ENCODE measurements around the gene SIRT7.
A peak's percentile ranks its signal among the peaks of the same experiment; 100 is the strongest.
"Not testable (repeated sequence)": the region's sequence is repeated elsewhere in the genome, so short reads cannot be mapped to it uniquely, and the experiment has no call there.

The SIRT7 gene

DNA sequence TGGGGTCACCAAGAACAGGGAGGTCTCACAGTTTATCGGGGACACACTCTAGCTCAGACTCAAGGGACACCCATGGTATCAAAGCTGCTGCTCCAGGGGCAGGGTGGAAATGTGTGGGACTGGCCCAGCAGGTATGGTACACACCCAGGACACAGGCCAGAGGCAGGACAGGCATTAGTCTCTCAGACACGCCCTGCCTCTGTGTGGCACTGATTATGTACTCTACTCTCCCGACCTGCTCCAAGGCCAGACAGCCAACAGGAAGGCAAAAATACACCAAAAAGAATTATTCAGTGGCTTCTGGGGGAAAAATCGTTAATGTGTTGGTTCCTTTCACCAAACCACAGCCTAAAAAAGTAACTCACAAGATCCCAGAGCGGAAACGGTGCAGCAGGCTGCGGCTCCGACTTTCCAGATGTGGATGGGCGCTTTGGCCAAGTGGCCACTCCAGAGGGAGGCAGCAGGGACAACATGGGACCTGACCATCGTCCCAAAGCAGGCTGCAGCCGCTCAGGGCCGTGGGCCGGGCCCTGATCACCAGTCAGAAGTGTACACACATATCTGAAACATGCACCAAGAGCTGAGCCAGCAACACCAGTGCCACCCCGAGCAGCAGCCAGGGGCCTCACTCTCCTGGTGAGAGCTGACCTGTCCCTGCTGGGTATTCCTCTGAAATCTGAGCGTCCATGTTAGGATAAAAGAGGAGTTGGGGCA lies 1.0 kb upstream of the SIRT7 start:
- DNase-seq, result no peak

DNA sequence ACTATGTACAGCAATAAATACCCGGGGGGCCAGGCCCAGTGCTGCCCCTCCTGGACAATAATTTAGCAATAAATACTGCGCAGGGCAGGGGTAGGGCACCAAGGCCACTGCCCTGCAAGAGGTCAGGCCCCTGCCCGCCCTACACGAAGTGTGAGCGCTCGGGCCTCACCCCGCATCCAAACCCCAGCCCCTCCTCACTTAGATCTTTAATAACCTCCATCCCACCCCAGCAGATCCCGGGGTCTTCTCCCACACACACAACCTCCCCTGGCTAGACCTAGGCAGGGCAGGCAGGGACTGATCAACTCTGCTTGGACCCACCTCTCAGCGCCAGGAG lies 325 bp upstream of the SIRT7 start:
- not testable (repeated sequence) for DNase-seq

DNA sequence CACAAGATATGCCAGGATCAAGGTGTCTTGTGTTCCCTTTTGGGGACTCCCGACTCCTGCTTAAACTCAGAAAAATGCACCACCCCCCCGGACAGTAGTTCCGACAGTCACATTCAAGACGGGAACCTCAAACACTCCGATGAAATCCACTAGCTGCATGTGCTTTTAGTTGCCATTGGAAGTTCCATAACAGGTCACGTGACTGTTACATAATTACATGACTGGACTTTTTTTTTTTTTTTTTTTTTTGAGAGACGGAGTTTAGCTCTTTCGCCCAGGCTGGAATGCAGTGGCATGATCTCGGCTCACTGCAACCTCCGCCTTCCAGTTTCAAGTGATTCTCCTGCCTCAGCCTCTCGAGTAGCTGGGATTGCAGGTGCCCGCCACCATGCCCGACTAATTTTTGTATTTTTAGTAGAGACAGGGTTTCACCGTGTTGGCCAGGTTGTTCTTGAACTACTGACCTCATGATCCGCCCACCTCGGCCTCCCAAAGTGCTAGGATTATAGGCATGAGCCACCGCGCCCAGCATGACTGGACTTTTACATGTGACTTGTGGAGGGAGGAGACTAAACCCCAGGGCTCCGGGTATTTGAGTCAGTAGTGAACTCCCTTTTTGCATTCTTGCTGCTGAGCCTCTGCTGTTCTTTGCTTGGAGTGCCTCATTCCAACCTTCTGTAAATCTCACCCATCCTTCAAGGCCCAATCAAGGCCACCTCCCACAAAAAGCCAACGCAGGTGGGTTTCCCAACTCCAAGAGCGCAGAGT lies 1.6 kb downstream of the SIRT7 start:
- DNase-seq, result no peak

DNA sequence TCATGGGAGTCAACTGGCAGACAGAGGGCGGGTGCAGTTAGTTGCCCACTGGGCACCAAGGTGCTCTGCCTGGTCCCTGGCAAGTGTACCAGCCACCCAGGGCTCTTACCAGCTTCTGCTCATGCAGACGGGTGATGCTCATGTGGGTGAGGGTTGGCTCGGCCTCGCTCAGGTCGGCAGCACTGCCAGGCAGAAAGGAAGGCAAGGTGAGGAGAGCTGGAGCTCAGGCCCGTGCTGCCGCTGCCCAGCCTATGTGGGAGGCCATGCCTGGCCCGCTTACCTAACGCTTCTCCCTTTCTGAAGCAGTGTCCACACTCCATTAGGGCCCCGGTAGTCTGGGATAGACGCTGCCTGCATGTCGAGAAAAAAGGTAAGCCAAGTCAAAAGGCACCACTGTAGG lies 2.6 kb downstream of the SIRT7 start:
- no peak for DNase-seq

DNA sequence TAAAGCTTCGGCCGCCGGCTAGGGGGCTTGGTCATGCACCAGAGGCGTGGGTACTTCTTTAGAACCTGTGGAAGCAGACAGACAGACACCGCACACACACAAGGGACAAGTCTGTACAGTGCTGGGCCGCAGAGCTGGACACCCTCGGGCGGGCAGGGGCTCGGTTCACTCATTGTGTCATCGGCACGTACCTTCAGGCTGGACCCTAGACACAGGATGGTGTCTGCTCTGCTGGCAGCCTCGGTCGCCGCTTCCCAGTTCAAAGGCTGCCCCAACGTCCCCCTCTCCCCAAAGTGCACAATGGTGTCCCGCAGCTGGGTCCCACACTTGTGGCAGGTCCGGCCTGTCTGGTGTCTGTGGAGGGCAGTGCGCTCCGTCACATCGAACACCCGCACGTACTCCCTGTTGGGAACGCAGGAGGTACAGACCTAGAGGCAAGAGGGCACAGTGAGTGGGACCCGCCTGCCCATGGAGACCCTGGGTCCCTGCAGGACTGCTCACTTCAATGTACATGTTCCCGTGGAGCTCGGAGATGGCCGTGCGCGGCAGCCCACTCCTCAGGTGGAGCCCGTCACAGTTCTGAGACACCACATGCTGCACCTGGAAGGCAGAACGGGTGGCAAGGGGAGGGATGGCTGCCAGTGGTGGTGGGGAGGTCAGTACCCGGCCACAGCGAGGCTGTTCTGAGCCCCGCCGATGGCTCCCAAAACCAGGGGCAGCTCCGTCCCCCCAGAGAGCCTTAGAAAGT lies 3.7 kb downstream of the SIRT7 start:
- no peak for DNase-seq

DNA sequence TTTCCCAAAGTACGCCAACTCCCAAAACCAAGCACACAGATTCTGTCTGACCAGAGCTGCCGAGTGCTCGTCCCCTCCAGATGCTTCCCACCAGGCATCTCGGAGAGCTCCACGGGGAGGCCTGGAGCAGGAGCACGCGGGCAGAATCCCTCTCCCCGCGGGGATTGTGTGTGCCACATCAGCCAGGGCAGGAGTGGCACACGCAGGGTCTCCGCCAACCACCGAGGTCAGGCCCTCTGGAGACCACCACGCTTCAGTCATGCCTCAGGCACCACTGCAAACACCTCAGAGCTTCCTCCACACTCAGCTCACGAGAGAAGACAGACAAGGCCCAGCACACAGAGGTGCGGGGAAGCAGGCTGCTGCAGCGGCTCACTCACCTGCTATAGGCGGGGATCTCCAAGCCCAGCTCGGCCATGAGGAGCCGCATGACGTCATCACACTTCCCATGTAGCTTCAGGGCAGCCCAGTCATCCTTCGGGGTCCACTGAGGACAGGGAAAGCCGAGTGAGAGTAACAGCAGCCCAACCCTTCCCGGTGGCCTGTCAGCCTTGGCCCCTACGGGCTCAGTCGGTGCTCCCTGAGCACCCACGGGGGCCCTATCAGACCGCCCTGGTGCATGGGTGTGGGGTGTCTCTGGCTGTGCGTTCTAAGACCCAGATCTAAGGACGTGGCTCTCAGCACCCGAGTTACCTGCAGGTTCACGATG lies 4.4 kb downstream of the SIRT7 start:
- no peak for DNase-seq

DNA sequence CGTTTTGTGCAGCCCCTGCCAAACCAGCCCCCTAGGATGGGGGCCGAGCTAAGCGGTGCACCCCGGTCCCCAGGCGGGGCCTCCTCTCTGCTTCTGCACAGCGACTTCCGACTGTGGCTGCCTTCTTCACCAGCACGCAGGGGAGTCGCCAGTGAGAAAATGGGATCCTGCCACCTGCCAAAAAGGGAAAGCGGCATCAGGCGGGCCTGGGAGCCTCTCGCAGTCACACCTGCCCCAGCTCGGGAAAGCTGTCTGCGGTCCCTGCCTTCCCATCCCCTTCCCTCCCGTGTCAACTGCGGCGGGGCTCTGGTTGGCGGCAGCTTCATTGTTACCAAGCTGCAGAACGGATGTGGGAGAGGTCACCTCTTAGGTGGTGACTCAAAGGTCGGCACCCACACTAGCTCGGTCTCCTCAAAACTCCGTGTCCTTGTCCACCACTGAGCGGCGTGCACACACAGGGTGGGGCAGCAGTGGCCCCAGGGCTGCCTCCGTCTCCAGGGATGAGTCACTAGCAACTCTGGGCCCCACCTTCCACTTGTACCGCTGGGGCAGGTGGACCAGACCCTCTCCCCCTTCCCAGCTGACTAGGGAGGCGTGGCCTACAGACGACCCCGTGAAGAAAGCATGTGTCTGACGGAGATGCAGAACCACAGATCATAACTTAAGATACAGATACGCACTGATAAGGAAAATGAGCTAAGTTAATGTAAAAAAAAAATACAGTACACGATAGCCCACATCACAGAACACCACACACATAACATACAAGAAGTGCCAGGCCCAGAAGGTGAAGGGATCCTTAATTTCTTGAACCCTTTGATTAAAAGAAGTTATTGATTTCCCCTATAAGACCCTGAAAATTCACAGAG lies 5.3 kb downstream of the SIRT7 start:
- no peak for DNase-seq

DNA sequence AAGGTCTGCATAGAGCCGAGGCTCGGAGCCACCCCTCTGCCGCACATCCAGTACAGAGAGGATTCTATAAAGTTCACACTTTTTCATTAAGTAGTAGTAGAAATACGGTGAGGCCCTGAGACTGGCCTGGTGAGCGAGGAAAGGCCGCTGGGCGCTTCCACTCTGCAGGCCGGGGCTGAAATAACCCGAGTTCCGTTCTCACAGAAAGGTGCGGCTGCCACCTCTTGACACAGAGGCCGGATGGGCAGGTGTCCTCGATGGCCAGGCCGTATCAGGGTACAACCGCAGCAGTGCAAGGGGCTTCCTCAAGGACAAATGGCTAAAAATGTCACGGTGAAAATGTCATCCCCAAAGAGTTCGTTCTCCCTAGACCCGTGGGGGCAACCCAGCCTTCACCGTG lies 6.0 kb downstream of the SIRT7 start:
- no peak for DNase-seq

DNA sequence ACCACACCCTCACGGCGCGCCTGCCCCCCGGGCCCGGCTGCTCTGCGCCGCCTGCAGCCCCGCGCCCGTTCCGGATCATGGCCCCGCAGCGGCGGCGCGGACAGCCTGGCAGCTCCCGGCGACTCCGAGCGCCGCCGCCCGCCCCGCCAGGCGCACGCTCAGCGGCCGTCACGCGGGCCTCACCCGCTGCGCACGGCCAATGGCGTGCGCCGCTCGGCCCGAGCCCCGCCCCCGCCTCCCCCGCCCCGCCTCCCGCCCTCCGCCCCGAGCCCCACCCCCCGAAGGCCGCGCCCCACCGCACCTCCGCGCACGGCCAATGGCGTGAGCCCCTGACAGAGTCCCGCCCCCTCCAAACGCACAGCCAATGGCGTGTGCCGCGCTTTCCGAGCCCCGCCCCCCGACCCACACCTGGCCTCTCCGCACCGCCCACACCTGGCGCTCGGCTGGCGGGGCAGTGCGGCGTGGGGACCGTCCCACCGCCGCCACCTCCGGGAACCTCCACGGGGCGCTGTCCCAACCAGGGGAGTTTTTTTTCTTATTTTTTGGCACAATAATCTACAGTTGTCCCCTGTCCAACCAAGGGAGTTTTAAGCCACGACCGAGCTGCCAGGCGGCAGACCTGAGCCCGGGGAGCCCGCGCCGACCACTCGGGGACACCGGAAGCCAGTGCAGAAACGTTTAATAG lies 6.6 kb downstream of the SIRT7 start, which contains the start of gene PCYT2:
PCYT2 (minus strand) TSS at position 123 of the 685 bp plus-strand sequence; CDS start at position 79, 44 bp downstream.
- DNase-seq, result peak; percentile 86

DNA sequence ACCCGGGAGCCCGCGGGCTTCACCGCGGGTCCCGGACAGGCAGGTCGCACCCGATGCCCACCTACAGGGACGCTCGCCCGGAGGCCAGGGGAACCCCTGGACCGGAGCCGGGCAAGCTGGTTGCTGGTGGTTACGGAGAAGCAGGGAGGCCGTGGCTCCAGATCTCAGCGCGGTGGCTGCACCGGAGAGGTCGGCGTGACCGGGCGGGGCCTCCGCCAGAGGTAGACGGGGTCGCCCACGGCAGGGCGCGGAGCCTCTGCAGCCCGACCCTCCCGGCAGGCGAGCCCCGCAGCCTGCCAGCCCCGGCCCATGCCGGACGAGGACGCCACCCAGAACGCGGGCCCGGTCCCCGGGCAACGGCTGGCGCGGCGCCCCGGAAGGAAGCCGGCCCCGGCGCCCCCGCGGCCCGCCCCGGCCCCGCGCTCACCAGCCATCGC lies 7.1 kb downstream of the SIRT7 start:
- DNase-seq, result no peak

DNA sequence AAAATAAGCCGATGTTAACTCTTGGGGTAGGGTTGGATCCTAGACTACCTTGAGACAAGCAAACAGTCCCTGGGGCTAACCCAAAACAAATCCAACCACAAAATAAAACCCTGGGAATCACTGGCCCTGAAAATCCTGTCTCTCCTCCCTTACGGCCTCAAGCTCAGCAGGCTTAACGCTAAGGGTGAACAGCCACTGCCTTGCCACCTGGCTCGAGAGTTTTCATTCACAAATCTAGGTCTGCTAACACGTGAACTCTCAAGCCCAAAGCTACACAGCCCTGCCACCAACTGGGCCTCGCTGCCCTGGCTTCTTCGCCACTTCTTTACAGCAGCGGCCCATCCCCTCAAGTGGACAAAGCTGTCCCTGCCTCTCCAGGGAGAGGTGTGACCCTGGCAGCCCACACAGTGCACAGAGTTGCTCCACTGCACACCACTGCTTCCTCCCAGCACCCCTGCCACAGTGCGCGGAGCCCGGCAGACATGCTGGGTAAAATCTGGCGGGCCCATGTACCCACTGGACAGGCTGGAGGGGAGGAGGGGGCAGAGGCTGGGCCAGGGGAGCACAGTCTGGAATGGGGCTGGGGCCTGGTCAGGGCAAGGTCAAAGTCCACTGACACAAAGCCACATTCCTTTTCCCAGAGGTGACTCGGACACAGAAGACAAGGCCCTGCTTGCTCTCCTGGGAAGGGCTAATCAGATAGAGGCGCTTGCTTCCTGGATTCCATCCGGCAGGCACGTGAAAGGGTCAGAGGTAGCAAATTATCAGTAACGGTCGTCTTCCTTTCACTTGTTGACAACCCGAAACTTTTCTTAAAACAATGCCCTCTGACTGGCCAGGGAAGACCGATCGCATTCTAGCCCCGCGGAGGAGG lies 7.8 kb downstream of the SIRT7 start:
- DNase-seq, result no peak

DNA sequence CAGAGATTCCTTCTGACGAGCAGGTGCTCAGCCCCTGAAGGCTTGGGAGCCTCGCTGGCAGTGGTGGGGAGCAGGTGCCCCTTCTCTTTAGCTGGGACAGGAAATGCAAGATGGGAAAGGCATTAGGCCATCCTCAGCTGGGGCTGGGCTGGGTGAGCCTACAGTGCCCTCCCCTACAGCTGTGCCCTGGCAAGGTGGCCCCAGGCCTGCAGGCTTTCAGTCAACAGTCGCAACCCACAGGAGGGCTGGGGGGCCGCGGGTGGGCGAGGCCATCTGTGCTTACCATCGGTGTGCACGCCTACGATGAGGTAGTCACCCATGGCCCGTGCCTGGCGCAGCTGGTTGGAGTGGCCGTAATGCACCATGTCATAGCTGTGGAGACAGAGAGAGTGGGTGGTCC lies 8.7 kb downstream of the SIRT7 start:
- DNase-seq, result no peak

DNA sequence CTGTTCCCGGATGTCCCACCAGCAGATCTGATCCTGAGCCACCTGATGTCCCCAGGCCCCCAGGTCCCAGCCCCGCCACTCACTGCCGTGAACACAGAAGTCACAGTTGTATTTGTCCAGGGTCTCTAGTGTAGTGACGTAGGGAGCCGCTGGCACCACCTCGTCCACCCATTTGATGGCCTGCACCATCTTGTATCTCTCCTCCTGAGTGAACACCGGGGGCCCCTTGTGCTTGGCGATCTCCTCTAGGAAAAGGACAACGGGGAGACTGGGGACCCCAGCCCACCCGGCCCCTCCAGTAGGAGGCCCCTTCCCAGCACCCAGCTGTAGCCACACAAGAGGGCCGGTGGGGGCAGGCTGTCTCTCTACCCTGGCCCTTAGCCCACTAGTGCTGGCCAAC lies 9.2 kb downstream of the SIRT7 start:
- DNase-seq, result no peak

DNA sequence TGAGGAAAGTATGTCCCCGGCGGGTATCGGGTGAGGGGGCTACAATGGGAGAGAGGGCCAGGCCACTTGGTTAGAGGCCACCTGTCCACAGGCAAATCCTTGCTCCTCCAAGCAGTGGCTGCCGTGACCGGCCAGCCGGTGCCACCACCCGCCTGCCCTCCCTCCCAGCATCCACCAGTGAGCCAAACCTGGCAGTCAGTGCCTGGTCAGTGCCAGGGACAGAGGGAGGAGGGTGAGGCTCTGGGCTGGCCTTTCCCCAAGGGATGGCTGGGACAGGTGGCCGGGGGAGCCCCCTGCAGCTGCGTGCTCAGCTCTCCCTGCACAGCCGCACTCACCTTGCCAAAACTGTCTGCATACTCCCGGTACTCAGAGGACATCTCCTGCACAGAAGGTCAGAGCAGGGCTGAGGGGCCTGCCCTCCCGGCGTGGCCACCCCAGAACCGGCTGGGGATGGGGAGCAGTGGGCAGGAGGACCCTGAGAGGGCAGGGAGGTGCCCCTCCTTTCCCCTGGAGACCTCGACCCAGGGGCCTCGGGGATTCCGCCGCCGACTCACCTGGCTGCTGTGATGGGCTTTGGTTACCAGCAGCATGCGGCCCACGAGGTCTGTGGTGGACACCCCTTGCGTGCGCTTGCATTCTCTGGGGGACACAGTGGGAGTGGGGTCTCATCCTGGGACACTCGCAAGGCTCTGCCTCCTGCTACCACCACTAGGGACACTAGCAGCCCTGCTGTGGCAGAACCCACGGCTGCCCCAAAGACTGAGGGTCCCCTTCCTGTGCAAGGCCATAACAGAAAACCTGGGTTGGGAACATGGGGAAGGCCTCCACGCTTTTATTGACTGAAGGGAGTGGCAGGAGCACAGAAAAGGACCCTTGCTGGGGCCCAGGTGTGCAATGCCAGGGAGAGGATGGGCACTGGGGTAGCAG lies 10.5 kb downstream of the SIRT7 start:
- no peak for DNase-seq

DNA sequence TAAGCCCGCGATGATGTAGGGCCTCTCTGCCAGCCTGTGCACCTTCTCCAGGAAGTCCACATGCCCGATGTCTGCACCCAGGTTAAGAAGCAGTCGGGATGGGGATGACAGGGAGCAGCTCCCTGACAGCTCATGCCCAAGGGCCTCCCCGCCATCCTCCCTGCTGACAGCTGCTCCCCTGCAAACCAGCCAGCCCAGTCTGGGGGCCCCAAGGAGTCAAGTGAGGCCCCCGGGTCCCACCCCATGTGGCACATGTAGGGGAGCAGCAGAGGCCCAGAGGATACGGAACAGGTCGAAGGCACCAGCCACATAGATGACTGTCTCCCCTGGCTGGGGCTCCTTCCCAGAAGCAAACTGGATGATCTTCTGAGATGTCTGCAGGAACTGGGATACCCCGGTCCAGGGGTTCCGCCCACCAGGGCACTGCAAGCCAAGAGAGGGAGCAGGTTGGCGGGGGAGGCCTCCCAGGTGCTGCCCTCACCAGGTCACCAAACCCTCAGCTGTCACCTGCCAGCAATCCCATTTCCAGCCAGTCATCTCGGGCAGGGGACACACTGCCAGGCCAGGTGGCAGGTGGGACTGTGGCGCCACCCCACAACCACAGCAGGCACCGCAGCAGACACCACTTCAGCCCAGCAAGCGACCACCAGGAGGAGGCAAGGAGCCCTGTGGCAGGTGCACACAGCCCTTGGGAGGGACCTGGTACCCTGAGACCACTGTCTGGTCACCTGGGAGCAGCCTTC lies 11.3 kb downstream of the SIRT7 start:
- no peak for DNase-seq

DNA sequence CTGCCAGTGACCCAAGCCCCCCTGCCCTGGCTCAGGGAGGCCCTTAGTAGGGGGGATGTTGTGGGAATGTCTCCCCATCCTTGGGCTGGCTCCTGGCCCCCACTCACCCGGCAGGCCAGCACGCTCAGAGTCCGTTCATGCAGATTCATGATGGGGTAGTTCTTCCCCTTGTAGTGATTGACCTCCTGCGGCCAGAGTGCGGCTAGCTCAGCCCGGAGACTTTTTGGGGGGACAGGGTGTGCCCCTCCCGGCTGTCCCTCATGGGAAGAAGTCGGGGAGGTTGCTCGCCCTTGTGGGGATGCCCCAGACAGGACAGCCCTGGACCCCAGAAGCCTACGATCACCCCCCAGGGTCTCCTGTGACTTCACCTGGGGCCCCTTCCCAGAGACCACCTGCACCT lies 12.0 kb downstream of the SIRT7 start:
- no peak for DNase-seq

DNA sequence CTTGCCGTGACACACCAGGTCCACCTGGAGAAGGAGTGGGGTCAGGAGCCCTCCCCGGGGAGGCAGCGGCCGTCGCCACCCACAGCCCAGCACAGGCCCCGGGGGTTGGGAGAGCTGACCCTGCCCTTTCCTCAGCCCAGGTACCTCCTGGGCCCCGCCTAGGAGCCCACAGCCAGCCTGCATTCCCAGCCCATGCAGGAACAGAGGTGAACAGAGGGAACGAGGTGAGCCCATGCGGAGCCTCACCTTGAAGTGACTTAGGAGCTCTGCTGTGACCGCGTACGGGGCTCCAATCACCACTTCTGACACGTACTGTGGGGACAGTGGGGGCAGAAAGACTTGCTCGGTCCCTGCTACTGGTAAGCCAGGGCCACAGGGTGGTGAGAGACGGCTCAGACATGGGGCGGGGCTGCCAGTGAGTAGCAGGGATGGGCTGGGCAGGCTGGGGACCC lies 12.5 kb downstream of the SIRT7 start:
- no peak for DNase-seq

DNA sequence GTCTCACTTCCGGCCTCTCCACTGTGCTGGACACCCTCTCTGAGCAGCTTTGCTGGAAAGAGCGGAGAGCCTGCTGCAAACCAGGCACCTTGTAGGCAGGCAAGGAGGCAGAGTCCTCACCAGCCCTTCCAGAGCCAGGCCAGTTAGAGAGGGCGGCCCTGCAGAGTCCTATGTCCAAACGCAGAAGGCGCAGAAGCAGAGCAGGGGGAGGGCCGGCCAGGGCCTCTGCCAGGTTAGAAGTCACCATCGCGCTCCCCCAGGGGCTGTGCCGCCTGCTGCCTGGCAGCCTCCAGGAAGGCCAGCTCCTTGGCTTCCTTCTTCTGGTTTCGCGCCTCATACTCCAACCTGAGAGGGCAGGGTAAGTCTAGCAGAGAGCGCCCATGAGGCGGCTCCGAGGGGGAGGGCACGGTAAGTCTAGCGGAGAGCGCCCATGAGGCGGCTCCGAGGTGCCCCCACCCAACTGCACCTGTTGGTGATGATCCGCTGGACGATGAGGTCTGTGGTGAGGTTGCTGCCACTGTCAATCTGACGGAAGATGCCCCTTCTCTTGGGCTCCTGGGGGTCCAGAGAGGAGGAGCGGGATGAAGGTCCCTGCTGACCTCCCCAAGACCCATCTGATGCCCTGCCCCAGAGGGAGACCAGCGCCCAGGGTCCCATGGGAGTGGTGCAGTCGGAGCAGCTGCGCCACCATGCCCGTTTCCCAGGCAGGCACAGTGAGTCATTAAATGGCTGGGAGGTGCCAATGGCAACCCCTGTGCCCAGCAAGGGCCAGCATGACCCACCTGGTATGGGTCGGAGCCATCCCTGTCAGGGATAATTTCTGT lies 13.2 kb downstream of the SIRT7 start:
- no peak for DNase-seq

Measured in NCI-H1092 treated with DMSO at 0.1 percent for 48 hours (cell line).